ENCODE results near the gene SPATA3.

SPATA3 gene

DNA sequence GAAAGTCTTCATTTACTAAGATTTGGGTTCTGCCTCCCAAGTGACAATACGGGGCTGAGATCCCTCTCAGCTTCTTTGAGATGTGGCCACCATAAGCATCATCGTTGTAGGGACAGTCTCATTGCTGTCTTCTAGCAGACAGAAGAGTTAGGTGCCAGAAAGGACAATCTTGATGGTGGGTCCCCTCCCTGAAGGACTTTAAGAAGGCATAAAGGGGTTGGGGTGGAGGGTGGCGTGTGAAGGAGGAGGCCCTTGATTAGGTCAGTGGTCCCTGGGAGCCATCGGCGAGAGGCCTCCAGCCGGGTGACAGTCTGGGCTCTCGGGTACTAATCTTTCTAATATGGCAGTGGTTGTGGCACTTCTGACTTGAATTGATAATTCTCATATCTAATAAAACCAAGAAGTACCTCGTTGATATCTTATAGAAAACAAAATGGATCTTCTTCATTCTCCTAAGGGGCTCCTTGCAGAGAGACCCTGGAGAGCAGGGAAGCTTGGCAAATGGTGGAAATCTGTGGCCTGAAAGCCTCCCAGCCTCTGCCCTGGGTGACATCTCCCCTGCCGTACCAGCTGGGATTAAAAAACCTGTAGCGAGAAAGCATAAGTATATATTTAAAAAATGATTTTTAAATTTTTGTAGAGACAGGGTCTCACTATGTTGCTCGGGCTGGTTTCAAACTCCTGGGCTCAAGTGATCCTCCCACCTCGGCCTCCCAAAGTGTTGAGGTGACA lies 53.5 kb downstream of the SPATA3 start:
- no peak for DNase-seq (ENCODE audit: low read depth in 3 of 3)

- no peak for DNase-seq (ENCODE audit: low read depth in 3 of 3)
Observed at GRCh38 chr2:231050018-231050901, 54.3 kb downstream of the SPATA3 start.

GRCh38 chr2:231051116-231051515 lies 55.2 kb downstream of the SPATA3 start:
- no peak for DNase-seq (ENCODE audit: low read depth in 3 of 3)

GRCh38 chr2:231052494-231053451 lies 56.9 kb downstream of the SPATA3 start:
- DNase-seq (ENCODE audit: low read depth in 3 of 3) = peak; percentile 63 to 67 (median 63)

- DNase-seq (ENCODE audit: low read depth in 3 of 3) = no peak
Observed at GRCh38 chr2:231053846-231054245, 57.9 kb downstream of the SPATA3 start.

DNA sequence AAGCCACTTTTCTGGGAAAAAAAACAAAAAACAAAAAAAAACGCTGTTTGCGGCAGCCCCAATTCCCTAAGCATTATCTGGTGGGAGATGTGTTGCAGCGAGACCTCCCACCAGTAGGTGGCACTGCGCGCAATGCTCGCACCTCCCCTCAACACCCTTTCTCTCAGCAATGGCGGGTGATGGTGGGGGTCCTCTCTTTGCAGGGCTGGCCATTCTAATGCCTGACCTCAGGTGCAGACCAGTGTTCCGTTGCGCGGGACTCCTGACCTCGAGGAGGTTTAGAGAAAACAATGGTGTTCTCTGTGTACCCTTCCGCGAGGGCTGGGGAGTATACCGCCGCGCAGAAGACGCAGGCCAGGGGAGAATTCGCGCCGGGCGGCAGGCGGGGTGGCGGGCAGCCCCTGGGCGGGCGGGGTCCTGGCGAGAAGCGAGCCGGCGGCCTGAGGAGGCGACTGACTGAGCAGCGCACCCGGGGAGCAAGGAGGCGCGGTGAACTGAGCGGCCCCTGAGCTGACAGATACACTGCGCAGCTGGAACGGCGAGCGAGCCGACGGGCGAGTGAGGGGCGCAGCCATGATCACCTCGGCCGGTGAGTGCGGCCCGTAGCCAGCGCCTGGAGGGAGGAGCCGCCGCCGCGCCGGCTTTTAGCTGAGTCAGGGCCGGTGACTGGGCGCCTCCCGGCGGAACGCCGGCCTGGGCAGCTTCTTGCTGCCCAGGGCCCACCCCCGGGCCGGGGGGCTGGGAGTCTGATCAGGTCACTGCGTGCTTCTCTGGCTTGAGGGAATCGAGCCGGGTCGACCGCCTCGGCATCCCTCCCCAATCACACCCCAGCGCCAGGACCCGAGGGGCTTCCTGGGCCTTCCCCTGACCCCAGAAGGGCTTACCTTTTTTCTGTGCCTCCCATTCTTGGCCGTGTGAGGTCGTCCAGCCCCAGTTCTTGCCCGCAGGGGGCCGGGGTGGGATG lies 60.8 kb downstream of the SPATA3 start, which contains the start of gene PSMD1:
Gene PSMD1, plus strand, starts transcription at position 415 of the 964 bp plus-strand sequence. Its CDS starts 159 bp downstream, at position 574.
- peak; percentile 86 to 92 (median 87) for DNase-seq (ENCODE audit: low read depth in 3 of 3)

DNA sequence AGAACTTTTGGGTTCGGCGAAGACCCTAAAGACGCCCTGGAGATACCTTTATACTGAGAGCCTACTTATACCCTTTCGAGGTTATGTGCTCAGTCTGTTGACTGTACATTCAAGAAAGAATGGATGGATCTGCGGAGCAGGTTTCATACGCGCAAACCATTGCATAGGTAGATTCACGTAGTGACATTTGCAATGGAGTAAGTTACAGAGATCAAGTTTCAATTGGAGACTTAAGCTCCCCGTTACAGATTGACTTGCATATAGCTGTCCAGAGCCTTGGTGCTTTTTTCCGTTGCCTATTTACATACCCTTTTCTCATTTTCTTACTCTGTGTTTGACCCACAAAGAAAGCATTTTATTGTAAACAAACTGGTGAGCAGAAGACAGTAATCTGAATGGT lies 61.7 kb downstream of the SPATA3 start:
- no peak for DNase-seq (ENCODE audit: low read depth in 3 of 3)
